ENCODE measurements around the gene DACH1.

DNA sequence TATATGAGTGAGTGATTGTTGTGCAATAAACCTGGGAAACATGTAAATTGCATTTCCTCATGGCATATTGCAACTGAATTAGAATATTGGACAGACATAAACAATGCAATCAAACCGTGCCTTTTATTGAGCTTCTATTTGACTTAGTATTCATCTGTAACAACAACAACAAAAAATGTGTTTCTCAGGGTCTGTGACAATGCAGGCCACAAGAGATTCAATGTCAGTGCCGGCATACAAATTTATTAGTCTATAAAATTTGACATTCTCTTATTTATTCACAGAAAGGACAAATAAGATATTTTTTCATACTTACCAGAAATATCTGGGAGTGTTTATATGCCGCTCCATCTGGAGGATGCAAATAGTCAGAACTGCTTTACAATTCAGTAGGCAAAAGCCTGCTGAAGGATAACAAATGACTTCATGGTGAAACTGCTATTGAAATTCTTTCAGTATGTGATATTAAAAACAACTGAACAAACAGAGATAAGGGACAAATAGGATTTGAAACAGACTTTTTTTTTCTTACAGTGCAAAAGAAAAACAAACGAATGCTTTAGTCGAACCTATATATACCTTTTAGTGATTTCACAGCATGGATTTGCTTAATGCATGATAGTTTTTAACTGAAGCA, 77.2 kb downstream of the DACH1 start:
- TF ChIP-seq, protein P1, sequence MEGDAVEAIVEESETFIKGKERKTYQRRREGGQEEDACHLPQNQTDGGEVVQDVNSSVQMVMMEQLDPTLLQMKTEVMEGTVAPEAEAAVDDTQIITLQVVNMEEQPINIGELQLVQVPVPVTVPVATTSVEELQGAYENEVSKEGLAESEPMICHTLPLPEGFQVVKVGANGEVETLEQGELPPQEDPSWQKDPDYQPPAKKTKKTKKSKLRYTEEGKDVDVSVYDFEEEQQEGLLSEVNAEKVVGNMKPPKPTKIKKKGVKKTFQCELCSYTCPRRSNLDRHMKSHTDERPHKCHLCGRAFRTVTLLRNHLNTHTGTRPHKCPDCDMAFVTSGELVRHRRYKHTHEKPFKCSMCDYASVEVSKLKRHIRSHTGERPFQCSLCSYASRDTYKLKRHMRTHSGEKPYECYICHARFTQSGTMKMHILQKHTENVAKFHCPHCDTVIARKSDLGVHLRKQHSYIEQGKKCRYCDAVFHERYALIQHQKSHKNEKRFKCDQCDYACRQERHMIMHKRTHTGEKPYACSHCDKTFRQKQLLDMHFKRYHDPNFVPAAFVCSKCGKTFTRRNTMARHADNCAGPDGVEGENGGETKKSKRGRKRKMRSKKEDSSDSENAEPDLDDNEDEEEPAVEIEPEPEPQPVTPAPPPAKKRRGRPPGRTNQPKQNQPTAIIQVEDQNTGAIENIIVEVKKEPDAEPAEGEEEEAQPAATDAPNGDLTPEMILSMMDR (conservative IDR thresholded peaks at IDR 0.05; ENCODE audit: low read length), result no peak
- TF ChIP-seq EZH2phosphoT487 (IDR thresholded peaks at IDR 0.05; ENCODE audit: borderline replicate concordance, low read depth, low read length), result no peak

All from OCI-LY7 (cell line).